IMR-90 (cell line): Measurements from ENCODE around the gene RPL21. TPM values are rescaled to one million over a fixed set of nuclear protein-coding genes. Genes with fewer than 3 reads are reported as not detected.

ENCODE experiments used
- ATAC-seq: fragments of 200-7000 bp; cut with Tn5 transposase; 2 replicates; pipeline ENCODE4 v1.9.1; 2020; ENCODE audit warnings: low read depth, mild to moderate bottlenecking, moderate library complexity
- BruUV-seq: library from RNA; stranded (reverse); fragments of 400-500 nt; replicated peaks from 2 replicates; lab custom pipeline; 2021; lab: Mats Ljungman, UMichigan
- CTCF ChIA-PET: fragments of 300-600 bp; formaldehyde crosslinking; extraction: SDS; loops from one replicate; lab custom pipeline; 2021; ENCODE audit warnings: antibody characterized with exemption; lab: Yijun Ruan, JAX
- POLR2A ChIA-PET: fragments of 300-600 bp; sonication (Branson Sonifier 250); formaldehyde crosslinking; loops from one replicate; lab custom pipeline; 2022; ENCODE audit warnings: antibody characterized with exemption; ENCODE audit not compliant: unreplicated experiment; lab: Charles Lee
- DNase-seq: peaks from one replicate; pipeline ENCODE4 v3.0.0; 2013
- H2AFZ ChIP-seq: replicated peaks from 2 replicates; pipeline ENCODE3; 2013; ENCODE audit warnings: low read length, mild to moderate bottlenecking; ENCODE audit not compliant: poor library complexity
- H2AK5ac ChIP-seq: 2 replicates; pipeline ENCODE4 v1.6.1; 2013; ENCODE audit warnings: low read depth, low read length, inconsistent platforms
- H2AK9ac ChIP-seq: replicated peaks from 2 replicates; pipeline ENCODE3; 2013; ENCODE audit warnings: mild to moderate bottlenecking, low read depth, low read length, moderate library complexity; ENCODE audit not compliant: poor library complexity
- H2BK120ac ChIP-seq: 2 replicates; pipeline ENCODE4 v1.6.1; 2013; ENCODE audit warnings: low read depth, low read length, inconsistent platforms
- H2BK15ac ChIP-seq: 3 replicates; pipeline ENCODE4 v1.6.1; 2013; ENCODE audit warnings: low read depth, low read length, inconsistent platforms
- H2BK20ac ChIP-seq: 2 replicates; pipeline ENCODE4 v1.6.1; 2013; ENCODE audit warnings: low read depth, mild to moderate bottlenecking, inconsistent platforms, low read length, moderate library complexity
- H2BK5ac ChIP-seq: 2 replicates; pipeline ENCODE4 v1.6.1; 2013; ENCODE audit warnings: mild to moderate bottlenecking, low read depth, low read length, inconsistent platforms; ENCODE audit not compliant: poor library complexity, severe bottlenecking
- H3K14ac ChIP-seq: replicated peaks from 2 replicates; pipeline ENCODE4 v1.6.1; 2013; ENCODE audit warnings: low read depth, low read length, inconsistent platforms
- H3K18ac ChIP-seq: 2 replicates; pipeline ENCODE4 v1.6.1; 2013; ENCODE audit warnings: low read depth, low read length, control low read depth
- H3K23ac ChIP-seq: 2 replicates; pipeline ENCODE4 v1.6.1; 2013; ENCODE audit warnings: low read depth, low read length, inconsistent platforms
- H3K27ac ChIP-seq: 2 replicates; pipeline ENCODE4 v1.5.1; 2013; ENCODE audit warnings: mild to moderate bottlenecking, control low read depth, low read length; ENCODE audit not compliant: insufficient read depth
- H3K27me3 ChIP-seq: 2 replicates; pipeline ENCODE4 v1.6.1; 2013; ENCODE audit warnings: low read length; ENCODE audit not compliant: control insufficient read depth, insufficient read depth
- H3K36me3 ChIP-seq: 2 replicates; pipeline ENCODE4 v1.6.1; 2013; ENCODE audit warnings: low read length, mixed read lengths; ENCODE audit not compliant: control insufficient read depth, insufficient read depth
- H3K4ac ChIP-seq: 2 replicates; pipeline ENCODE4 v1.6.1; 2013; ENCODE audit warnings: low read depth, low read length, inconsistent platforms
- H3K4me1 ChIP-seq: 2 replicates; pipeline ENCODE4 v1.6.1; 2013; ENCODE audit warnings: low read length, mixed read lengths; ENCODE audit not compliant: control insufficient read depth, insufficient read depth
- H3K4me2 ChIP-seq: 2 replicates; pipeline ENCODE4 v1.6.1; 2013; ENCODE audit warnings: low read depth, mild to moderate bottlenecking, control low read depth, low read length, moderate library complexity
- H3K4me3 ChIP-seq: 2 replicates; pipeline ENCODE4 v1.5.1; 2013; ENCODE audit warnings: low read depth, mild to moderate bottlenecking, control low read depth, low read length, moderate library complexity; ENCODE audit not compliant: insufficient read depth
- H3K56ac ChIP-seq: 2 replicates; pipeline ENCODE4 v1.6.1; 2013; ENCODE audit warnings: low read length, inconsistent platforms; ENCODE audit not compliant: insufficient read depth; ENCODE audit errors: extremely low read depth
- H3K79me1 ChIP-seq, 2 experiments: 2 replicates each; pipeline ENCODE4 v1.6.1; 2013; ENCODE audit warnings: low read length in 2 of 2, inconsistent platforms in 1 of 2, low read depth in 1 of 2
- H3K9ac ChIP-seq: 2 replicates; pipeline ENCODE4 v1.6.1; 2013; ENCODE audit warnings: low read depth, low read length, control low read depth
- H3K9me1 ChIP-seq: 2 replicates; pipeline ENCODE4 v1.6.1; 2013; ENCODE audit warnings: low read length, inconsistent platforms; ENCODE audit not compliant: insufficient read depth
- H3K9me3 ChIP-seq: 2 replicates; pipeline ENCODE4 v1.6.1; 2013; ENCODE audit warnings: low read length; ENCODE audit not compliant: control insufficient read depth, insufficient read depth
- H4K20me1 ChIP-seq: 2 replicates; pipeline ENCODE4 v1.6.1; 2013; ENCODE audit warnings: low read length, inconsistent platforms; ENCODE audit not compliant: insufficient read depth
- H4K5ac ChIP-seq: 2 replicates; pipeline ENCODE4 v1.6.1; 2013; ENCODE audit warnings: mild to moderate bottlenecking, low read depth, low read length, control low read depth
- H4K8ac ChIP-seq, 2 experiments: 2 replicates each; pipeline ENCODE4 v1.6.1; 2013; ENCODE audit warnings: low read depth in 2 of 2, low read length in 2 of 2, control low read depth in 1 of 2, inconsistent platforms in 1 of 2
- H4K91ac ChIP-seq: 2 replicates; pipeline ENCODE4 v1.6.1; 2013; ENCODE audit warnings: low read depth, low read length, inconsistent platforms; ENCODE audit not compliant: insufficient read depth
- BHLHE40 ChIP-seq: fragments of 150-350 bp; IDR thresholded peaks from 2 replicates; pipeline ENCODE4 v1.6.1; 2016; ENCODE audit warnings: mild to moderate bottlenecking, low read depth, low read length
- CEBPB ChIP-seq: IDR thresholded peaks from 2 replicates; pipeline ENCODE4 v1.6.1; 2012; ENCODE audit warnings: low read depth, low read length, improper control_type of control experiment
- CTCF ChIP-seq: conservative IDR thresholded peaks from 2 replicates; pipeline ENCODE4 v1.5.1; 2012; ENCODE audit warnings: mild to moderate bottlenecking, low read depth, low read length, improper control_type of control experiment
- ELK1 ChIP-seq: fragments of 150-350 bp; IDR thresholded peaks from 2 replicates; pipeline ENCODE4 v1.6.1; 2016; ENCODE audit warnings: low read depth, mild to moderate bottlenecking, low read length, moderate library complexity, borderline replicate concordance
- MAZ ChIP-seq: IDR thresholded peaks from 2 replicates; pipeline ENCODE4 v1.6.1; 2012; ENCODE audit warnings: low read depth, mild to moderate bottlenecking, low read length, improper control_type of control experiment, moderate library complexity, borderline replicate concordance
- MXI1 ChIP-seq: IDR thresholded peaks from 2 replicates; pipeline ENCODE4 v1.6.1; 2012; ENCODE audit warnings: low read depth, mild to moderate bottlenecking, low read length, moderate library complexity, borderline replicate concordance
- POLR2A ChIP-seq: IDR thresholded peaks from 2 replicates; pipeline ENCODE4 v1.6.1; 2012; ENCODE audit warnings: mild to moderate bottlenecking, low read depth, low read length
- RAD21 ChIP-seq: IDR thresholded peaks from 2 replicates; pipeline ENCODE4 v1.6.1; 2012; ENCODE audit warnings: low read length, improper control_type of control experiment
- RCOR1 ChIP-seq: IDR thresholded peaks from 2 replicates; pipeline ENCODE4 v1.6.1; 2012; ENCODE audit warnings: mild to moderate bottlenecking, low read length, improper control_type of control experiment; ENCODE audit not compliant: insufficient replicate concordance
- WGBS, 2 experiments: methylation state at CpG; one replicate each; pipeline versions ENCODE4 v1.1.5 to v1.1.7; 2013; ENCODE audit warnings: missing lambda C conversion rate in 2 of 2; ENCODE audit not compliant: insufficient read length in 1 of 2; ENCODE audit errors: extremely low coverage in 2 of 2; 5-methylcytosine and 5-hydroxymethylcytosine counted together
- dilution Hi-C: fragments of 300-500 bp; cut with HindIII; formaldehyde crosslinking; loops from one replicate; pipeline ENCODE4 v1.14.3; 2018; ENCODE audit warnings: low sequenced_read_pairs; ENCODE audit not compliant: unreplicated experiment
- in situ Hi-C: fragments of 300-500 bp; cut with MboI; formaldehyde crosslinking; loops from 3 replicates; pipeline ENCODE4 v1.14.3; 2019; ENCODE audit warnings: low sequenced_read_pairs, inconsistent platforms, mixed read lengths
- intact Hi-C: fragments of 100-400 bp; cut with micrococcal nuclease; formaldehyde crosslinking; loops from 2 replicates; pipeline ENCODE4 v1.10.0; 2022
- polyA plus RNA-seq, 3 experiments: library from polyadenylated mRNA; depleted of rRNA; stranded (reverse); fragments of >200 nt; gene quantifications; 2 replicates each; pipeline ENCODE4 v1.2.3, GENCODE V29; 2012; ENCODE audit warnings: low replicate concordance in 1 of 3
- total RNA-seq: library from RNA; depleted of rRNA; stranded (reverse); fragments of >200 nt; gene quantifications from 2 replicates; pipeline ENCODE4 v1.2.3, GENCODE V29; 2012

Gene RPL21
- total and polyA plus RNA-seq, 2 of the 4 experiments (the other 2 are of a cell fraction): 912 to 1,160 TPM

- no peaks in the 10 kb centered on the region for H3K4me1 ChIP-seq
- H2BK120ac ChIP-seq: no peak overlapping the region
- ATAC-seq (no peak), DNase-seq (no peak)
- POLR2A ChIA-PET: interaction anchor here (0.6 kb wide), 1 partner anchor 15 kb away, joined by 4 read pairs; no protein-coding TSS in a partner anchor
- H3K9me1 ChIP-seq: no peaks in the 10 kb centered on the region
- H2BK5ac ChIP-seq: no peak overlapping the region
- H3K9me3 ChIP-seq: peaks cover 3% of the 10 kb centered on the region; the same call in 1 of the 2 replicates
- no peak overlapping the region for H3K56ac ChIP-seq
- CTCF ChIA-PET: no interaction called here
- H3K18ac ChIP-seq: no peak overlapping the region
- H2AK9ac ChIP-seq: no peak overlapping the region
- peaks cover 40% of the 10 kb centered on the region for H3K27me3 ChIP-seq
- H4K8ac ChIP-seq: no peak overlapping the region
- H2BK15ac ChIP-seq: no peak overlapping the region
- H2AK5ac ChIP-seq: no peak overlapping the region
- no peak overlapping the region for H2BK20ac ChIP-seq
- H4K5ac ChIP-seq: no peak overlapping the region
- WGBS, 2 experiments: 20% methylated on average over 1 of the region's 5 CpGs; no CpG with 5 or more reads in 1 of the 2 experiments
- no peak for TF ChIP-seq MXI1
- no peak for TF ChIP-seq RAD21
- no peak for TF ChIP-seq RCOR1
- no peak for TF ChIP-seq BHLHE40
- TF ChIP-seq CTCF: no peak
- no peak for TF ChIP-seq CEBPB
- TF ChIP-seq MAZ: no peak
- TF ChIP-seq ELK1: no peak
- TF ChIP-seq POLR2A: no peak
- H3K4ac ChIP-seq: no peak overlapping the region
- H4K20me1 ChIP-seq: no peaks in the 10 kb centered on the region
- no peak overlapping the region for H3K4me3 ChIP-seq
- no peaks in the 10 kb centered on the region for H3K79me1 ChIP-seq
- H3K4me2 ChIP-seq: no peak overlapping the region
- dilution Hi-C loops: no loop called here
- H3K27ac ChIP-seq: no peak overlapping the region
- H3K23ac ChIP-seq: no peak overlapping the region
- H4K91ac ChIP-seq: no peak overlapping the region
- H3K9ac ChIP-seq: no peak overlapping the region
- no peak overlapping the region for H2AFZ ChIP-seq
- in situ Hi-C loops: no loop called here
- no TSS peak for BruUV-seq
- H3K14ac ChIP-seq: no peak overlapping the region
- no peaks in the 10 kb centered on the region for H3K36me3 ChIP-seq
- intact Hi-C loops: no loop called here
These were observed 47.5 kb downstream of the RPL21 start for GRCh38 chr13:27298849-27299248.
